ENCODE measurements around the gene C2orf66.

C2orf66 gene

DNA sequence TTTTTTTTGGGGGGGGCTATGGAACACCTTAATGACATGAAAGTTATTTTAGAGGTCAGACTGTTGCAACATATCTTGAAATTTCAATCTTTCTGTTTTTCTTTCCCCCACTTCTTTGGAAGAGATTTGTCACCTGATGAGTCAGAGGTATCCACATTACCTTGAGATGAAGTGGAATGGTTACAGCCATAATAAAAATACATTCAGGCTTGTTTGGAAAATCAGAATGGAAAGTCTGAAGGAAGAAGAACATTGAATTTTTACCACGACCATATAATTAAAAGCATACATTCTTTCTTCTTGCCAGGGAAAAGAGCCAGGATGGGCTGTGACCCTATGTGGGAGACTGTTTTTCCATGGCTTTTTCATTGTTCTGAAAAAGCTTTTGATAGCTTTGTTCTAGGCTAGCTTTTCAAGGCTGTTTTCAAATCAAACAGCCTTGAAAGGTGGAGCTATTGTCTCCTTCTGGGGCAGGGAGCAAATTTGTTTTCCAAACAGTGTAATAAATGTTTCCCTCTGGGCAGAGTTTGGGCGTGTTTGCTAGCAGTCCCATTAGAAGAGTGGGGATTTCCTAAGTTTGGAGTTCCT is 7.4 kb downstream of the C2orf66 start:
- Histone ChIP-seq H3K9ac (ENCODE audit: insufficient read length) (no peak overlapping the region), H3K36me3 (ENCODE audit: insufficient read depth, low read length) (peaks cover 12% of the 10 kb centered on the region), H3K9me3 (ENCODE audit: low read depth, low read length) (no peaks in the 10 kb centered on the region), H3K4me3 (no peak overlapping the region), H3K27ac (no peak overlapping the region)
- DNase-seq (ENCODE audit: low read depth, low spot score) = no peak
- TF ChIP-seq POLR2AphosphoS5 (IDR thresholded peaks at IDR 0.05; ENCODE audit: borderline replicate concordance, low read depth, low read length) (no peak), FOXP2 (optimal IDR thresholded peaks at IDR 0.05; ENCODE audit: control extremely low read depth, extremely low read length, insufficient read depth) (no peak), EZH2 (IDR thresholded peaks at IDR 0.05) (no peak)

DNA sequence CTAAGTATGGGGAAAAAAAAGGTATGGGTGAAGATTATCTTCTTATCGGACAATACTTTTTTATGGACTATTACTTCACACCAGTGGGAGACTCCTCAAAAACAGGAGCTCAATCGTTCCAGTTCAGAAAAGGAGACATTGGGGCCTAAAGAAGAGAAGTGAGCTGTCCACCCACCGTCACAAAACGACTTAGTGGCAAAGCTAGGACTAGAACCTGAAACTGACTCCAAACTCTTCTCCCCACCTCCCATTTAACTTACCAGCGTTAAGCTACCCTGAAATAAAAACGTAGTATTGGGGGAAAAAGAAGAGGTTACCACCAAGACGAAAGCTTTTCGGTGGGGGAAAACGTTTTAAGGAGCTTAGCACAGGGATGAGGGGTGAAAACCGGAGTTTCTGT is 10.2 kb downstream of the C2orf66 start:
- Histone ChIP-seq H3K9ac (ENCODE audit: insufficient read length) (peak overlapping the region; percentile 92), H3K36me3 (ENCODE audit: insufficient read depth, low read length) (peaks cover 29% of the 10 kb centered on the region), H3K27ac (peak overlapping the region; percentile 49), H3K4me3 (peak overlapping the region; percentile 97), H3K9me3 (ENCODE audit: low read depth, low read length) (no peaks in the 10 kb centered on the region)
- TF ChIP-seq FOXP2 (optimal IDR thresholded peaks at IDR 0.05; ENCODE audit: control extremely low read depth, extremely low read length, insufficient read depth) = no peak
- no peak for TF ChIP-seq EZH2 (IDR thresholded peaks at IDR 0.05)
- no peak for DNase-seq (ENCODE audit: low read depth, low spot score)

- Histone ChIP-seq H3K9ac (ENCODE audit: insufficient read length) (no peak overlapping the region), H3K9me3 (ENCODE audit: low read depth, low read length) (no peaks in the 10 kb centered on the region), H3K27ac (0 out of 2 replicates have a peak overlapping the region, but pooled peaks have one; percentile 54), H3K36me3 (ENCODE audit: insufficient read depth, low read length) (peaks cover 86% of the 10 kb centered on the region), H3K4me3 (no peak overlapping the region)
- no peak for TF ChIP-seq FOXP2 (optimal IDR thresholded peaks at IDR 0.05; ENCODE audit: control extremely low read depth, extremely low read length, insufficient read depth)
- TF ChIP-seq POLR2AphosphoS5 (IDR thresholded peaks at IDR 0.05; ENCODE audit: borderline replicate concordance, low read depth, low read length) = no peak
- TF ChIP-seq EZH2 (IDR thresholded peaks at IDR 0.05) = no peak
- no peak for DNase-seq (ENCODE audit: low read depth, low spot score)
Observed at GRCh38 chr2:196792865-196793264, 16.3 kb downstream of the C2orf66 start.

DNA sequence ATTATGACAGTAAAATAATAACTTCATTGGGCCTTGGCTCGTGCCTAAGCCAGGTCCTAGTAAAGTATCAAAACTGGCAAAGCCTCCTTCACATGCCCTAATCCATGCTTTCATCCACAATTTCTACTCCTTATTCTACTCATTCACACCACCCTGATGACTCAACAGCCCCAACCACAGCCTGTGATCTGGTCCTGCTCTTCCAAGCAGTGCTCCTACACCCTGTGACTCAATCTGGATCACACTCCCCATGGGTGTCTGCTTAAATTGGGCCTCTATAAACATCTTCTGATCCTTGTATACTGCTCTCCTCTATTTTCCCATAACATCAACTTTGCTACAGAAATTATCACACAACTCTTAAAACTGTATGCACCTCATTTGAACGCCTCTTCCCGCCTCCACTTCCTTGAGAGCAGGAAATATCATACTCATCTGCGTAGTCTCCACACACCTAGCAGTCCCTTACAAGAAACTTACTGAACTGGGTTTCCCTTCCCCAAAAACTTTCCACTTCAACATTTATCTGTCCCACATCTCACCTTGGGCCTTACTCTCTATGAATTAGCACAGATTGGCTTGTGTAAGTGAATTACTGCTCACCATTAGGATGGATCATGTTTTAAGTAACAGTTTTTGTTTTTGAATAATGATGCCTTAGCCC is 25.6 kb downstream of the C2orf66 start:
- no peak for DNase-seq (ENCODE audit: low read depth, low spot score)
- H3K27ac ChIP-seq = no peak overlapping the region
- H3K36me3 ChIP-seq (ENCODE audit: insufficient read depth, low read length) = peaks cover 94% of the 10 kb centered on the region
- no peak overlapping the region for H3K9ac ChIP-seq (ENCODE audit: insufficient read length)
- TF ChIP-seq EZH2 (IDR thresholded peaks at IDR 0.05) (no peak), POLR2AphosphoS5 (IDR thresholded peaks at IDR 0.05; ENCODE audit: borderline replicate concordance, low read depth, low read length) (no peak), FOXP2 (optimal IDR thresholded peaks at IDR 0.05; ENCODE audit: control extremely low read depth, extremely low read length, insufficient read depth) (no peak)
- H3K9me3 ChIP-seq (ENCODE audit: low read depth, low read length) = no peaks in the 10 kb centered on the region
- H3K4me3 ChIP-seq = no peak overlapping the region

- no peak overlapping the region for H3K9ac ChIP-seq (ENCODE audit: insufficient read length)
- no peak for DNase-seq (ENCODE audit: low read depth, low spot score)
- peaks cover 83% of the 10 kb centered on the region for H3K36me3 ChIP-seq (ENCODE audit: insufficient read depth, low read length)
- H3K4me3 ChIP-seq = no peak overlapping the region
- TF ChIP-seq EZH2 (IDR thresholded peaks at IDR 0.05) = no peak
- TF ChIP-seq POLR2AphosphoS5 (IDR thresholded peaks at IDR 0.05; ENCODE audit: borderline replicate concordance, low read depth, low read length) = no peak
- TF ChIP-seq FOXP2 (optimal IDR thresholded peaks at IDR 0.05; ENCODE audit: control extremely low read depth, extremely low read length, insufficient read depth) = no peak
- no peaks in the 10 kb centered on the region for H3K9me3 ChIP-seq (ENCODE audit: low read depth, low read length)
- peak overlapping the region; percentile 38 for H3K27ac ChIP-seq
Observed at GRCh38 chr2:196767101-196767500, 42.1 kb downstream of the C2orf66 start.

DNA sequence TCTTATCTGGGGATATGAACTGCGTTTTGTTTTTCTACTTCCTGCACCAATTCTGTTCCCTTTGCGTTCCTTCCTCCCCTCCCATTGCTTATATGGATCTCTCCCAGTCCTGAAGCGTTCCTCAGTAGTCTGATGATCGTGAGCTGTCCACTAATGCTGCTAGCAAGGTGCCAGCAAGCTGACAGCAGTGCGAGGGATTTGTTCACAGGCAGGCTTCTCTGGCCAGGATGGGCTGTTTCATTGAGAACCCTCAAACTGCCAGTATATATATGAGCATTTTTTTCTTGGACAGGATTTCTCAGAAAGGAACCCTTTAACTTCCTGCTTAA is 49.8 kb downstream of the C2orf66 start:
- H3K36me3 ChIP-seq (ENCODE audit: insufficient read depth, low read length) = peaks cover 58% of the 10 kb centered on the region
- H3K9me3 ChIP-seq (ENCODE audit: low read depth, low read length) = no peaks in the 10 kb centered on the region
- no peak overlapping the region for H3K4me3 ChIP-seq
- no peak for DNase-seq (ENCODE audit: low read depth, low spot score)
- no peak overlapping the region for H3K27ac ChIP-seq
- H3K9ac ChIP-seq (ENCODE audit: insufficient read length) = no peak overlapping the region
- TF ChIP-seq EZH2 (IDR thresholded peaks at IDR 0.05) = no peak
- TF ChIP-seq FOXP2 (optimal IDR thresholded peaks at IDR 0.05; ENCODE audit: control extremely low read depth, extremely low read length, insufficient read depth) = no peak
- TF ChIP-seq POLR2AphosphoS5 (IDR thresholded peaks at IDR 0.05; ENCODE audit: borderline replicate concordance, low read depth, low read length) = no peak

- Histone ChIP-seq H3K4me3 (no peak overlapping the region), H3K9me3 (ENCODE audit: low read depth, low read length) (no peaks in the 10 kb centered on the region), H3K27ac (no peak overlapping the region), H3K36me3 (ENCODE audit: insufficient read depth, low read length) (peaks cover 52% of the 10 kb centered on the region), H3K9ac (ENCODE audit: insufficient read length) (no peak overlapping the region)
- no peak for TF ChIP-seq FOXP2 (optimal IDR thresholded peaks at IDR 0.05; ENCODE audit: control extremely low read depth, extremely low read length, insufficient read depth)
- TF ChIP-seq EZH2 (IDR thresholded peaks at IDR 0.05) = no peak
- TF ChIP-seq POLR2AphosphoS5 (IDR thresholded peaks at IDR 0.05; ENCODE audit: borderline replicate concordance, low read depth, low read length) = no peak
- no peak for DNase-seq (ENCODE audit: low read depth, low spot score)
Observed at GRCh38 chr2:196758474-196759377, 50.4 kb downstream of the C2orf66 start.
